Loucy (cell line): Measurements from ENCODE around the gene COL12A1.

ENCODE experiments used
- H2AFZ ChIP-seq: fragments of 200-600 bp; sonication (generic); 2 replicates; pipeline ENCODE4 v1.6.0; 2016; ENCODE audit warnings: antibody characterized with exemption, mild to moderate bottlenecking, low read length, moderate library complexity
- H3F3A ChIP-seq: fragments of 200-600 bp; 2 replicates; pipeline ENCODE4 v1.6.0; 2016; ENCODE audit warnings: antibody characterized with exemption, low read depth, mild to moderate bottlenecking
- H3K27me3 ChIP-seq: fragments of 200-600 bp; sonication (generic); 2 replicates; pipeline ENCODE4 v1.6.1; 2014; ENCODE audit warnings: low read length, mild to moderate bottlenecking; ENCODE audit not compliant: insufficient read depth, poor library complexity, severe bottlenecking
- H3K36me3 ChIP-seq: fragments of 200-600 bp; sonication (generic); 2 replicates; pipeline ENCODE4 v1.6.1; 2016; ENCODE audit warnings: low read length; ENCODE audit not compliant: insufficient read depth
- H3K4me1 ChIP-seq: fragments of 200-600 bp; sonication (generic); 2 replicates; pipeline ENCODE4 v1.5.1; 2014; ENCODE audit warnings: low read length, mild to moderate bottlenecking; ENCODE audit not compliant: insufficient read depth, poor library complexity, severe bottlenecking
- H3K4me2 ChIP-seq: fragments of 200-600 bp; sonication (generic); 2 replicates; pipeline ENCODE4 v1.6.0; 2014; ENCODE audit warnings: antibody characterized with exemption, low read length, low read depth, mild to moderate bottlenecking; ENCODE audit not compliant: poor library complexity, severe bottlenecking
- H3K4me3 ChIP-seq: fragments of 200-600 bp; sonication (generic); 2 replicates; pipeline ENCODE4 v1.5.1; 2014; ENCODE audit warnings: low read length, mild to moderate bottlenecking, mixed read lengths; ENCODE audit not compliant: poor library complexity, severe bottlenecking
- H3K79me2 ChIP-seq: fragments of 200-600 bp; sonication (generic); 2 replicates; pipeline ENCODE4 v1.6.1; 2014; ENCODE audit warnings: low read length; ENCODE audit not compliant: insufficient read depth
- H3K9ac ChIP-seq: fragments of 200-600 bp; sonication (generic); 2 replicates; pipeline ENCODE4 v1.6.0; 2014; ENCODE audit warnings: mild to moderate bottlenecking, low read depth, low read length, moderate library complexity; ENCODE audit not compliant: poor library complexity, severe bottlenecking
- H3K9me2 ChIP-seq: fragments of 200-600 bp; sonication (generic); replicated peaks from 2 replicates; pipeline ENCODE4 v1.6.1; 2016; ENCODE audit warnings: low read depth, low read length, mixed read lengths
- H3K9me3 ChIP-seq: fragments of 200-600 bp; sonication (generic); 2 replicates; pipeline ENCODE4 v1.6.1; 2014; ENCODE audit warnings: mild to moderate bottlenecking, antibody characterized with exemption, low read length, low read depth; ENCODE audit not compliant: insufficient read depth
- H4K20me1 ChIP-seq: fragments of 200-600 bp; sonication (generic); 2 replicates; pipeline ENCODE4 v1.6.0; 2014; ENCODE audit warnings: antibody characterized with exemption, low read length, mild to moderate bottlenecking; ENCODE audit not compliant: insufficient read depth, poor library complexity, severe bottlenecking
- CTCF ChIP-seq: fragments of 200-600 bp; sonication (generic); conservative IDR thresholded peaks from 2 replicates; pipeline ENCODE4 v1.5.1; 2014; ENCODE audit warnings: mild to moderate bottlenecking, antibody characterized with exemption, low read length
- EZH2phosphoT487 ChIP-seq: fragments of 200-600 bp; IDR thresholded peaks from 2 replicates; pipeline ENCODE4 v1.6.1; 2018; ENCODE audit warnings: antibody characterized with exemption, mild to moderate bottlenecking, moderate library complexity, borderline replicate concordance

Gene COL12A1

GRCh38 chr6:75236630-75237029 lies 30.8 kb upstream of the COL12A1 start:
- Histone ChIP-seq H2AFZ (no peak overlapping the region), H3K36me3 (peaks cover 20% of the 10 kb centered on the region; the same call in 1 of the 2 replicates), H3K4me3 (no peak overlapping the region), H3K79me2 (peaks cover 16% of the 10 kb centered on the region), H3K27me3 (no peaks in the 10 kb centered on the region), H3K9me3 (no peaks in the 10 kb centered on the region), H3K9me2 (no peaks in the 10 kb centered on the region), H4K20me1 (peaks cover 23% of the 10 kb centered on the region), H3K4me2 (no peak overlapping the region), H3K4me1 (peaks cover 10% of the 10 kb centered on the region), H3F3A (no peaks in the 10 kb centered on the region), H3K9ac (no peak overlapping the region)
- TF ChIP-seq EZH2phosphoT487 (no peak), CTCF (no peak)

GRCh38 chr6:75235271-75235670 lies 29.4 kb upstream of the COL12A1 start:
- TF ChIP-seq CTCF, result no peak
- TF ChIP-seq EZH2phosphoT487, result no peak
- H3F3A ChIP-seq, result no peaks in the 10 kb centered on the region
- H3K9me2 ChIP-seq, result no peaks in the 10 kb centered on the region
- H4K20me1 ChIP-seq, result peaks cover 9% of the 10 kb centered on the region
- H3K79me2 ChIP-seq, result peaks cover 2% of the 10 kb centered on the region; the same call in 1 of the 2 replicates
- no peak overlapping the region for H3K9ac ChIP-seq
- no peak overlapping the region for H2AFZ ChIP-seq
- no peaks in the 10 kb centered on the region for H3K27me3 ChIP-seq
- peaks cover 20% of the 10 kb centered on the region; the same call in 1 of the 2 replicates for H3K36me3 ChIP-seq
- no peaks in the 10 kb centered on the region for H3K9me3 ChIP-seq
- H3K4me2 ChIP-seq, result no peak overlapping the region
- H3K4me1 ChIP-seq, result no peaks in the 10 kb centered on the region
- H3K4me3 ChIP-seq, result no peak overlapping the region

- no peaks in the 10 kb centered on the region for H3F3A ChIP-seq
- no peaks in the 10 kb centered on the region for H3K4me1 ChIP-seq
- no peaks in the 10 kb centered on the region for H3K9me2 ChIP-seq
- H3K9me3 ChIP-seq, result no peaks in the 10 kb centered on the region
- no peaks in the 10 kb centered on the region; the same call in 1 of the 2 replicates for H3K79me2 ChIP-seq
- H2AFZ ChIP-seq, result no peak overlapping the region
- H3K36me3 ChIP-seq, result peaks cover 18% of the 10 kb centered on the region; the same call in 1 of the 2 replicates
- no peak overlapping the region for H3K4me3 ChIP-seq
- peaks cover 7% of the 10 kb centered on the region for H4K20me1 ChIP-seq
- no peak overlapping the region for H3K9ac ChIP-seq
- H3K4me2 ChIP-seq, result no peak overlapping the region
- TF ChIP-seq EZH2phosphoT487, result no peak
- no peak for TF ChIP-seq CTCF
- H3K27me3 ChIP-seq, result no peaks in the 10 kb centered on the region
Measured at GRCh38 chr6:75234126-75234865, 28.4 kb upstream of the COL12A1 start.
